Measurements from ENCODE around the gene FLOT2.
"Not testable (repeated sequence)": the region's sequence is repeated elsewhere in the genome, so short reads cannot be mapped to it uniquely, and the experiment has no call there.

FLOT2 gene

DNA sequence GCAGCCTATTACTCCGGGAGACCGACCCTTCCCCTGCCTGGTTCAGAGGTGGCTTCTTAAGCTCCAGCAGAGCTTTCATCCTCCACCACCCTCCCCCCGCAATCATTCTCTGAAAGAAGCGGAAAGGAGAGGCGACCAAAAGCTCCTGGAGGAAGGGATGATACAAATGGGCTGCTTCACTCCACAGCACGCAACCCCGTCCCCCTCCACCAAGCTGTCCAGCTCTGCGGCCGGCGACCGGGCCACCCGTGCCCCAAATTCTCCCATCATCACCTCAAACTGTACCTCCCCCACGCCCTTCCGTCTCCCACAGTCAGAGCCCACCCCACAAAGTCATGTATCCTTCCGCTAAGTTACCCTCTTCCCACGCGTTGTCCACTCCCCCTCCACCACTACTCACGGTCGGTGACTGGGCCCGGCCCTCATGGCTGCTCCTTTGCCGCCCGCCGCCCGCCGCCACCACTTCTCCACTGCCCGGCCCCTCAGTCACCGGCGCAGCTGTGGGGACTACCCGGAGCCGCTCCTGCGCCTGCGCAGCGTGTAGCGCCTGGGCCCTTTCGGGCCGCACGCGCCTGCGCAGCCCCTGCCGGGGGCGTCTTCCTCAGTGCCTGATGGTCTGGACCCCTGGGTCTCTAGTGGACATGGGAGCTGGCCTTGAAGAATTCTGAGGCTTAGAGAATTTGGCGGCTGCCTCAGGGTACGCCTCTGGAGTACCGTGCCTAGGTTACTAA lies 55.1 kb downstream of the FLOT2 start, which contains the start of gene FAM222B:
TSS of gene FAM222B (minus strand) at position 509 of the 731 bp plus-strand sequence. CDS start 76,123 bp downstream, outside the sequence.
- no peak for DNase-seq (ENCODE audit: low read depth)

DNA sequence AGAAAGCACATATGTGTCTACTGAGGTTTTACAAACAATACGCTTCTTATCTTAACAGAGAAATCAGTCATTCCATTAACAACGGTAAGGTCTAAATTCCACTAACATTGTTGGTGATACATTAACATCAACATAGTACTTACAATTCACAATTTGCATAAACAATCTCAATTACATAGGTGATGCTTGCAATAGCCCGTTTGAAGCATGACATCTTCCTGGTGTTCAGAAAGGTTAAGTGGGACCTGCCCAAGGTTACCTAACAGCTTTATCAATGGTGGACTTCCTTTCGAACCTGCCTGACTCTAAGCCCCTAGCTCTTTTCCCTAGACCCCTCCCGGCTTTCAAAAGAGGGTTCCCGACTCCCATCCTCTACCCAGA lies 55.6 kb downstream of the FLOT2 start:
- DNase-seq (ENCODE audit: low read depth), result no peak

DNA sequence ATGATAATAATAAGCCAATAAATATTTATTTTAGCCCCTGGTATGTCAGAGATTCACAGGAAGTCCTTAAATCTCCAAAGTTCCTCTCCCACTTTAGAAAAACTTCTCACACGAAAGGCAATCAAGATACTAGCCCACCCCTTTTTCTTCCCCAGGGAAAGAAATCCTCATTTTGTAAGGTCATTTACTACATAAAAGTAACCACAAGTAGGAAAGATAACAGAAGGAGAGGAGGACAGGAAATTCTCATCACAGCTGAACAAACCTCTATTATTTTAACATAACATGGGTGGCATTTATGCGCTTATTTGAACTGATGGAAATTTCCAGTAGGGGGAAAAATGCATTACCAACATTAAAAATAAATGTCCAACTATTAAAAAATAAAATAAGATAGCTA lies 58.3 kb downstream of the FLOT2 start:
- no peak for DNase-seq (ENCODE audit: low read depth)

DNA sequence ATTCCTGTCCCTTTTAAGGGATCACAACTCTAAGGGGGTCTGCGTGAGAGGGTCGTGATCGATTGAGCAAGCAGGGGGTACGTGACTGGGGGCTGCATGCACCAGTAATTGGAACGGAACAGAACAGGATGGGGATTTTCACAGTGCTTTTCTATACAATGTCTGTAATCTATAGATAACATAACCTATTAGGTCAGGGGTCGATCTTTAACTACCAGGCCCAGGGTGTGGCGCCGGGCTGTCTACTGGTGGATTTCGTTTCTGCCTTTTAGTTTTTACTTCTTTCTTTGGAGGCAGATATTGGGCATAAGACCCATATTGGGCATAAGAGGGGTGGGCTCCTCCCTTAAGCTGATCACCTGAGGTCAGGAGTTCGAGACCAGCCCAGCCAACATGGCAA lies 61.0 kb downstream of the FLOT2 start:
- DNase-seq (ENCODE audit: low read depth), result not testable (repeated sequence)

DNA sequence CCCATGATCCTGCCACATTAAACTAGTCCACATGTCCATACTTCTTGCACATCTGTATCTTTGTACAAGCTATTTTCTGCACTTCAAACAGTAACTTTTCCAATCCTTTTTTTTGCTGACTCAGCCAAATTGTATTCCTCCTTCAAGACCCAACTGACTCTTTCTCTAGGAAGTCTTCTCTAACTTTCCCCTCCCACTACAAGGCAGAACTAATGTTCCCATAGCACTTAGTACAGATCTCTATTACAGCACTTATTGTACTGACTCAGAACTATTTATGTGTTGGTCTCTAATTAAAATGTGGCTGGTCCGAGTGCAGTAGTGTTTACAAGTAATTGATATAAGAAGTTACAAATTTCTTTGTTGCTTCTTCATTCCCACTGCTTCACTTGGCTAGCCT lies 63.1 kb downstream of the FLOT2 start:
- no peak for DNase-seq (ENCODE audit: low read depth)

Data from GM04503 (cell line).